ENCODE measurements around the gene COBL.
A peak's percentile ranks its signal among the peaks of the same experiment; 100 is the strongest.

COBL gene

DNA sequence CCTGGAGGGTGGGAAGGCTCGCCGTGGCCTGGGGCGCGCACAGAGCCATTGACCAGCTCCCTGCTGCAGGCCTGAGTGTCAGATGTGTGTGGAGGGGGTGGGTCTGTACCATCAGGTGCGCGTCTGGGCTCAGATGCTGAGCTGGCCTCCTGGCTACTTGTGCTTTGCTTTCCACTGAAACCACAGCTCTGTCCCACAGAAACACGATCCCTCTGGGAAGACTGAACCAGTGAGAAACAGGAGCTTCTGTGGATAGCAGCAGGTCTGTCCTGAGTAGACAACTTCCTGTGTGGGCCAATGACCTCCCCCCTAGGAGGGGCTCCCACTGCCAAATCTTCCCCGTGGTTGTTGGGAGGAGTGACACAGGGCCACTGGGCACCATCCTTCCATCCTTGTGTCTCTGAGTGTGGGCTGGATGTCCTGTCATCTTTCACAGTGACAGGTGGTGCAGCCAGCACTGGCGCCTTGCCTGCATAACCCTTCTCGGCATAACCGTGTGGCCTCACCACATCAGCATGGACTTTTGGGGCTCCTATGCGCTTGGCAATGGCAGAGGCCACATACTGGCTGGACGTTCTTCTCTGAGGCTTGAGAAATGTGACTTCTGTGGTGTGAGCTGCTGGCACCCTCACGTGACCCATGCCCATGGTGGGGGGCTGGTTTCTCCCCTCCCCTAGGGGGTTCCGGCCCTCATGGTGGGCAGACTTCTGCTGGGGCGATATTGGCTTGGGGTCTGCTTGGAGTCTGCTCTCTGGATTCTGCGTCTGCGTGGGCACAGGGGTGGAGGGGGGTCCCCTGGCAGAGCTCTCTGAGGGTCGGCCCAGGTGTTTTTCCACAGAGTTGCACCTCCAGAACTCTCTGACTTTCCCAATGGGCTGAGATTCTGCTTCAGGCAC is 288.4 kb downstream of the COBL start:
- no peak for DNase-seq (ENCODE audit: low read depth)
- TF ChIP-seq CTCF (IDR thresholded peaks at IDR 0.05; ENCODE audit: low read length, missing control alignments) = no peak
- no peak overlapping the region for H3K4me3 ChIP-seq (replicated peaks; ENCODE audit: low read depth, low read length)

- DNase-seq (ENCODE audit: low read depth) = no peak
These were observed 289.3 kb downstream of the COBL start for GRCh38 chr7:51027106-51027934.

DNA sequence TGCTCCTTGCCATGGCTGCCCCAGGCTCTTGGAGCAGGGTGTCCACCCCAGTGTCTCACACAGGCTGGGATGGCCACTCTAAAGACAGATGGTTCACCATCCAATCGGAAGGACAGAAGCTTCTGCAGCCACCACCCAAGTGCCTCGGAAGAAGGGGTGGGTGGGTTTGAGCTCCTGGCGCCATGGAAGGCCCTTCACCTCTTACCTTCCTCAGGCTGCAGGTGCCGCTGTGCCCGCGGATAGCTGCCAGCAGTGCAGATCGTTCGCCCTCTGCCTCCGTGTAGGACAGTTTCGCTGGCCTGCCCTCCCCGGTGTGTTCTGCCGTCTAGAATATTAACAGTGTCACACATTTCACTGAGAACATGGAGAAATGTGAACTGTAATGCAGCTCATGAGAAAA is 290.3 kb downstream of the COBL start:
- DNase-seq (ENCODE audit: low read depth) = no peak

More at GRCh38 chr7:51027106-51027934, 289.3 kb downstream of the COBL start:
- H3K4me3 ChIP-seq (replicated peaks; ENCODE audit: low read depth, low read length) = no peak overlapping the region
- TF ChIP-seq CTCF (IDR thresholded peaks at IDR 0.05; ENCODE audit: low read length, missing control alignments) = no peak

GRCh38 chr7:51025668-51026067 is 290.9 kb downstream of the COBL start:
- DNase-seq (ENCODE audit: low read depth) = peak; percentile 24
- no peak for TF ChIP-seq CTCF (IDR thresholded peaks at IDR 0.05; ENCODE audit: low read length, missing control alignments)
- no peak overlapping the region for H3K4me3 ChIP-seq (replicated peaks; ENCODE audit: low read depth, low read length)

More for the DNA sequence above, 290.3 kb downstream of the COBL start:
- H3K4me3 ChIP-seq (replicated peaks; ENCODE audit: low read depth, low read length) = no peak overlapping the region
- TF ChIP-seq CTCF (IDR thresholded peaks at IDR 0.05; ENCODE audit: low read length, missing control alignments) = no peak

DNA sequence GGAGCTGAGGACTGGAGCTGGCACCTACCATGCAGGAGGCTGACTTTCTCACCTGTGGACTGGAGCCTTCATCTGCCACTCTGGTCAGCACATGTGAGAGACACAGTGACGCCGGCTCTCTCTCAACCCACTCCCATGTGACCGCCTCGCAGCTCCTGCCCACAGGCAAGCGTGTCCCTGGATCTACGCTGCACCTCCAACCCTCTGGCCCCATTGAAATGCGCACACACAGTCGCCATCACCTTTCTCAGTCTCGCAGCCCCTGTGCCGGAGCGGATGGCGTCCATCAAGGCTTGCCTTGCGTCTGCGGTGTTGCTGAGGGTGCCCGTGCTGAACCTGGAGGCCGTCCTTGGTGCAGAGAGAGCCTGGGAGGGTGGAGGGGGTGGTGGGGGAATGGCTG is 291.7 kb downstream of the COBL start:
- TF ChIP-seq CTCF (IDR thresholded peaks at IDR 0.05; ENCODE audit: low read length, missing control alignments) = no peak
- H3K4me3 ChIP-seq (replicated peaks; ENCODE audit: low read depth, low read length) = no peak overlapping the region
- no peak for DNase-seq (ENCODE audit: low read depth)

GRCh38 chr7:51023547-51023946 is 293.1 kb downstream of the COBL start:
- no peak overlapping the region for H3K4me3 ChIP-seq (replicated peaks; ENCODE audit: low read depth, low read length)
- TF ChIP-seq CTCF (IDR thresholded peaks at IDR 0.05; ENCODE audit: low read length, missing control alignments) = no peak
- DNase-seq (ENCODE audit: low read depth) = no peak

Measured in fibroblast of pulmonary artery (primary cell).